K562 (cell line): ENCODE data around the gene OSTF1. TPM values are rescaled to one million over a fixed set of nuclear protein-coding genes. Genes with fewer than 3 reads are reported as not detected.

Experiments used
- ATAC-seq: fragments of 200-7000 bp; cut with Tn5 transposase; 3 replicates; pipeline ENCODE4 v1.9.1; 2020; ENCODE audit warnings: moderate library complexity
- BruUV-seq: library from RNA; stranded (reverse); fragments of 400-500 nt; replicated peaks from 2 replicates; lab custom pipeline; 2021; lab: Mats Ljungman, UMichigan
- CTCF ChIA-PET: fragments of 300-600 bp; formaldehyde crosslinking; extraction: SDS; loops from one replicate; lab custom pipeline; 2021; ENCODE audit warnings: low intra/inter-chr PET ratio; lab: Yijun Ruan, JAX
- POLR2A ChIA-PET: fragments of 300-600, 350-650 bp; sonication (Branson Sonifier 250); formaldehyde crosslinking; extraction: SDS; loops from one replicate; lab custom pipeline; 2021; ENCODE audit warnings: antibody characterized with exemption, inconsistent platforms; lab: Yijun Ruan, JAX
- DNase-seq, 4 experiments: peaks; one replicate each; pipeline versions ENCODE4 v3.0.0 to v3.0.0-alpha.2; 2011 to 2018; ENCODE audit warnings: low spot score in 3 of 4, mixed read lengths in 3 of 4; ENCODE audit errors: extremely low read depth in 1 of 4
- FAIRE-seq: peaks from 2 replicates; lab custom pipeline; 2011; peaks lifted over from hg19 to GRCh38; lab: Jason Lieb, UNC
- H2AFZ ChIP-seq: 2 replicates; pipeline ENCODE4 v1.6.0; 2011; ENCODE audit warnings: low read depth, low read length, control low read depth, inconsistent platforms
- H3K27ac ChIP-seq: fragments of 200-600 bp; 3 replicates; pipeline ENCODE4 v1.8.0; 2011; ENCODE audit warnings: low read depth, mild to moderate bottlenecking, control low read depth, inconsistent platforms, low read length, moderate library complexity, mixed read lengths; ENCODE audit errors: extremely low read depth
- H3K27me3 ChIP-seq, 2 experiments: fragments of 300-600 bp in 1 of 2; 2 replicates in 1 of 2; 3 replicates in 1 of 2; pipeline versions ENCODE4 v1.6.0 to v1.8.0; 2011; ENCODE audit warnings: inconsistent platforms in 2 of 2, low read length in 2 of 2, mild to moderate bottlenecking in 1 of 2, mixed read lengths in 1 of 2, moderate library complexity in 1 of 2; ENCODE audit not compliant: control insufficient read depth in 2 of 2, insufficient read depth in 2 of 2
- H3K36me3 ChIP-seq: fragments of 300-600 bp; 3 replicates; pipeline ENCODE4 v1.8.0; 2011; ENCODE audit warnings: mild to moderate bottlenecking, low read length, inconsistent platforms; ENCODE audit not compliant: control insufficient read depth, insufficient read depth
- H3K4me1 ChIP-seq, 2 experiments: fragments of 200-600 bp in 1 of 2; replicated peaks in 1 of 2; 2 replicates in 1 of 2; 3 replicates in 1 of 2; pipeline versions ENCODE4 v1.5.1 to v1.8.0; 2011; ENCODE audit warnings: inconsistent platforms in 2 of 2, low read length in 2 of 2, mild to moderate bottlenecking in 1 of 2, mixed read lengths in 1 of 2, moderate library complexity in 1 of 2; ENCODE audit not compliant: control insufficient read depth in 2 of 2, insufficient read depth in 2 of 2
- H3K4me2 ChIP-seq: 2 replicates; pipeline ENCODE4 v1.6.1; 2011; ENCODE audit warnings: low read length, control low read depth, inconsistent platforms, mixed read lengths; ENCODE audit not compliant: insufficient read depth
- H3K4me3 ChIP-seq: fragments of 200-600 bp; sonication (generic), shearing (Covaris generic); 2 replicates; pipeline ENCODE4 v1.5.1; 2016; ENCODE audit warnings: control low read depth, inconsistent platforms
- H3K79me2 ChIP-seq: fragments of 200-600 bp; 3 replicates; pipeline ENCODE4 v1.8.0; 2011; ENCODE audit warnings: low read length, inconsistent platforms; ENCODE audit not compliant: control insufficient read depth, insufficient read depth
- H3K9ac ChIP-seq, 2 experiments: 2 replicates each; pipeline versions ENCODE4 v1.6.0 to v1.6.1; 2011; ENCODE audit warnings: low read depth in 2 of 2, low read length in 2 of 2, control low read depth in 1 of 2, inconsistent platforms in 1 of 2, mild to moderate bottlenecking in 1 of 2, mixed read lengths in 1 of 2; ENCODE audit not compliant: insufficient read depth in 1 of 2
- H3K9me1 ChIP-seq: one replicate; pipeline ENCODE4 v1.6.0; 2011; ENCODE audit warnings: inconsistent platforms, mild to moderate bottlenecking, low read length, moderate library complexity; ENCODE audit not compliant: control insufficient read depth, insufficient read depth
- H3K9me3 ChIP-seq: replicated peaks from 2 replicates; pipeline ENCODE4 v1.5.1; 2011; ENCODE audit warnings: low read depth, low read length, inconsistent platforms; ENCODE audit not compliant: control insufficient read depth, insufficient read depth
- H4K20me1 ChIP-seq: replicated peaks from 2 replicates; pipeline ENCODE4 v1.6.1; 2011; ENCODE audit warnings: low read length, inconsistent platforms, mixed read lengths; ENCODE audit not compliant: control insufficient read depth, insufficient read depth
- GABPB2 ChIP-seq: fragments of 250-450 bp; sonication (Bioruptor Pico); conservative IDR thresholded peaks from 2 replicates; pipeline ENCODE4 v1.5.1; 2021; ENCODE audit warnings: mild to moderate bottlenecking
- KDM4B ChIP-seq, 2 experiments: fragments of 450-650 bp in 1 of 2; sonication (generic) in 1 of 2; IDR thresholded peaks; 2 replicates each; pipeline ENCODE4 v1.6.1; 2016 to 2017; ENCODE audit warnings: borderline replicate concordance in 2 of 2, antibody characterized with exemption in 1 of 2, low read depth in 1 of 2, mild to moderate bottlenecking in 1 of 2
- KLF1 ChIP-seq: fragments of 450-650 bp; IDR thresholded peaks from 2 replicates; pipeline ENCODE4 v1.6.1; 2016; ENCODE audit warnings: missing genetic modification characterization, missing compliant biosample characterization
- MNT ChIP-seq, 2 experiments: fragments of 450-650 bp; conservative IDR thresholded peaks; 2 replicates each; pipeline ENCODE4 v1.6.1; 2017; ENCODE audit warnings: mild to moderate bottlenecking in 2 of 2, moderate library complexity in 2 of 2
- NFIC ChIP-seq: fragments of 450-650 bp; IDR thresholded peaks from 2 replicates; pipeline ENCODE4 v1.6.1; 2017; ENCODE audit warnings: mild to moderate bottlenecking, inconsistent platforms
- PCBP1 ChIP-seq: fragments of 200-400 bp; formaldehyde crosslinking; IDR thresholded peaks from 2 replicates; pipeline ENCODE4 v1.6.1; 2018; ENCODE audit warnings: mild to moderate bottlenecking, low read depth, low read length; ENCODE audit not compliant: poor library complexity, severe bottlenecking
- PHF21A ChIP-seq: fragments of 450-650 bp; IDR thresholded peaks from 2 replicates; pipeline ENCODE4 v1.6.1; 2017; ENCODE audit warnings: low read depth, borderline replicate concordance
- RBM17 ChIP-seq: fragments of 200-400 bp; formaldehyde crosslinking; IDR thresholded peaks from 2 replicates; pipeline ENCODE4 v1.6.1; 2017; ENCODE audit warnings: low read depth, mild to moderate bottlenecking, low read length, borderline replicate concordance
- RFX1 ChIP-seq: fragments of 450-650 bp; IDR thresholded peaks from 2 replicates; pipeline ENCODE4 v1.6.1; 2016; ENCODE audit warnings: mild to moderate bottlenecking, moderate library complexity
- ZNF165 ChIP-seq: fragments of 250-450 bp; sonication (Bioruptor Pico); IDR thresholded peaks from 2 replicates; pipeline ENCODE4 v1.4.0; 2020; ENCODE audit warnings: borderline replicate concordance
- ZNF766 ChIP-seq: fragments of 200-800 bp; sonication (Bioruptor generic); conservative IDR thresholded peaks from 2 replicates; pipeline ENCODE4 v1.6.1; 2016; ENCODE audit warnings: missing genetic modification characterization, missing compliant biosample characterization
- ZNF79 ChIP-seq: fragments of 250-450 bp; sonication (Bioruptor Pico); IDR thresholded peaks from 2 replicates; pipeline ENCODE4 v1.4.0; 2020; ENCODE audit warnings: low read depth, mild to moderate bottlenecking, moderate library complexity
- WGBS: fragments of 100-300 bp; shearing (Covaris generic); methylation state at CpG from one replicate; pipeline ENCODE4 v1.1.6; 2016; ENCODE audit warnings: low coverage, mixed read lengths; ENCODE audit not compliant: insufficient coverage; ENCODE audit errors: missing lambda C conversion rate; 5-methylcytosine and 5-hydroxymethylcytosine counted together
- in situ Hi-C: fragments of 300-500 bp; cut with MboI; formaldehyde crosslinking; loops from 4 replicates; pipeline ENCODE4 v1.15.0; 2018; ENCODE audit warnings: inconsistent platforms, mixed read lengths
- intact Hi-C: fragments of 100-400 bp; cut with micrococcal nuclease; formaldehyde crosslinking; loops from 2 replicates; pipeline ENCODE4 v1.14.2; 2022
- polyA plus RNA-seq, 8 experiments: library from polyadenylated mRNA; depleted of rRNA in 4 of 8; stranded (reverse) in 5 of 8; unstranded in 3 of 8; fragments of >200 nt; fragmentation: Nextera tagmentation in 2 of 8; fragmentation: Illumina TruSeq in 1 of 8; extraction: Ambion mirVana in 2 of 8; extraction: Trizol in 1 of 8; gene quantifications; 2 replicates each; pipeline versions ENCODE4 v1.2.1 to v1.2.3, GENCODE V29; 2011 to 2014; ENCODE audit warnings: inconsistent platforms in 1 of 8, missing spikeins in 1 of 8
- total RNA-seq, 7 experiments: library from RNA; depleted of rRNA in 6 of 7; stranded (reverse); fragments of >200 nt in 6 of 7; fragmentation: Illumina TruSeq in 2 of 7; extraction: Trizol in 2 of 7; gene quantifications; 2 replicates each; pipeline versions ENCODE4 v1.2.1 to v1.2.3, GENCODE V29; 2011 to 2021; ENCODE audit warnings: low replicate concordance in 1 of 7
- TF ChIP-seq, protein P1 (sequence below): sonication (generic); formaldehyde crosslinking; IDR thresholded peaks from 2 replicates; pipeline ENCODE4 v1.8.1; 2022; ENCODE audit warnings: missing genetic modification reagents
- TF ChIP-seq, protein P2 (sequence below): sonication (generic); formaldehyde crosslinking; IDR thresholded peaks from 2 replicates; pipeline ENCODE4 v1.5.0; 2020; ENCODE audit warnings: missing genetic modification reagents
- TF ChIP-seq, protein P3 (sequence below): fragments of 450-650 bp; conservative IDR thresholded peaks from 2 replicates; pipeline ENCODE4 v1.6.1; 2016; ENCODE audit warnings: missing genetic modification characterization, low read depth, mild to moderate bottlenecking, missing compliant biosample characterization, moderate library complexity

Gene OSTF1
- total and polyA plus RNA-seq, 9 of the 15 experiments (the other 6 are each of a cell fraction or from before 2014, with no cell fraction given) = 15.0 to 37.3 (median 23.0) TPM

- no peaks in the 10 kb centered on the region for H3K9me1 ChIP-seq
- no peaks in the 10 kb centered on the region for H3K9me3 ChIP-seq
- no peak overlapping the region for H3K4me2 ChIP-seq
- H4K20me1 ChIP-seq = no peaks in the 10 kb centered on the region
- H2AFZ ChIP-seq = no peak overlapping the region
- no peak overlapping the region for H3K9ac ChIP-seq
- ChIA-PET POLR2A (no interaction called here), CTCF (no interaction called here)
- TF ChIP-seq ZNF165 (no peak), GABPB2 (CRISPR knock-in tag) (no peak), ZNF766 (CRISPR knock-in tag) (no peak), MNT (conservative IDR thresholded peaks at IDR 0.05) (no peak), KDM4B (IDR thresholded peaks at IDR 0.05; ENCODE audit: borderline replicate concordance in 2 of 2, low read depth in 1 of 2) (no peak), PCBP1 (no peak), ZNF79 (no peak), RBM17 (no peak), KLF1 (tag) (no peak), PHF21A (no peak), NFIC (no peak), RFX1 (no peak)
- TF ChIP-seq, protein P1, sequence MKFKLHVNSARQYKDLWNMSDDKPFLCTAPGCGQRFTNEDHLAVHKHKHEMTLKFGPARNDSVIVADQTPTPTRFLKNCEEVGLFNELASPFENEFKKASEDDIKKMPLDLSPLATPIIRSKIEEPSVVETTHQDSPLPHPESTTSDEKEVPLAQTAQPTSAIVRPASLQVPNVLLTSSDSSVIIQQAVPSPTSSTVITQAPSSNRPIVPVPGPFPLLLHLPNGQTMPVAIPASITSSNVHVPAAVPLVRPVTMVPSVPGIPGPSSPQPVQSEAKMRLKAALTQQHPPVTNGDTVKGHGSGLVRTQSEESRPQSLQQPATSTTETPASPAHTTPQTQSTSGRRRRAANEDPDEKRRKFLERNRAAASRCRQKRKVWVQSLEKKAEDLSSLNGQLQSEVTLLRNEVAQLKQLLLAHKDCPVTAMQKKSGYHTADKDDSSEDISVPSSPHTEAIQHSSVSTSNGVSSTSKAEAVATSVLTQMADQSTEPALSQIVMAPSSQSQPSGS (CRISPR knock-in tag) = no peak
- TF ChIP-seq, protein P2, sequence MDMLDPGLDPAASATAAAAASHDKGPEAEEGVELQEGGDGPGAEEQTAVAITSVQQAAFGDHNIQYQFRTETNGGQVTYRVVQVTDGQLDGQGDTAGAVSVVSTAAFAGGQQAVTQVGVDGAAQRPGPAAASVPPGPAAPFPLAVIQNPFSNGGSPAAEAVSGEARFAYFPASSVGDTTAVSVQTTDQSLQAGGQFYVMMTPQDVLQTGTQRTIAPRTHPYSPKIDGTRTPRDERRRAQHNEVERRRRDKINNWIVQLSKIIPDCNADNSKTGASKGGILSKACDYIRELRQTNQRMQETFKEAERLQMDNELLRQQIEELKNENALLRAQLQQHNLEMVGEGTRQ (CRISPR knock-in tag) = no peak
- TF ChIP-seq, protein P3, sequence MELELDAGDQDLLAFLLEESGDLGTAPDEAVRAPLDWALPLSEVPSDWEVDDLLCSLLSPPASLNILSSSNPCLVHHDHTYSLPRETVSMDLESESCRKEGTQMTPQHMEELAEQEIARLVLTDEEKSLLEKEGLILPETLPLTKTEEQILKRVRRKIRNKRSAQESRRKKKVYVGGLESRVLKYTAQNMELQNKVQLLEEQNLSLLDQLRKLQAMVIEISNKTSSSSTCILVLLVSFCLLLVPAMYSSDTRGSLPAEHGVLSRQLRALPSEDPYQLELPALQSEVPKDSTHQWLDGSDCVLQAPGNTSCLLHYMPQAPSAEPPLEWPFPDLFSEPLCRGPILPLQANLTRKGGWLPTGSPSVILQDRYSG = no peak
- no peak overlapping the region for H3K27ac ChIP-seq
- in situ Hi-C loops = no loop called here
- DNase-seq (no peak), ATAC-seq (no peak), FAIRE-seq (no peak)
- WGBS = 84% methylated on average over 7 of the region's 7 CpGs
- H3K36me3 ChIP-seq = no peaks in the 10 kb centered on the region
- no peaks in the 10 kb centered on the region; a peak in 1 of 5 replicates for H3K4me1 ChIP-seq
- H3K27me3 ChIP-seq = no peaks in the 10 kb centered on the region
- intact Hi-C loops = no loop called here
- H3K79me2 ChIP-seq = no peaks in the 10 kb centered on the region; the same call in 2 of the 3 replicates
- BruUV-seq = no TSS peak
- H3K4me3 ChIP-seq = no peak overlapping the region
Measured at GRCh38 chr9:75102177-75102790, 14.0 kb downstream of the OSTF1 start.
